Smooth muscle cell (in vitro differentiated cells): Measurements from ENCODE around the gene PCNX2. TPM values are rescaled to one million over a fixed set of nuclear protein-coding genes. Genes with fewer than 3 reads are reported as not detected.

Source experiments
- DNase-seq: peaks from one replicate; lab custom pipeline; 2025; ENCODE audit not compliant: unreplicated experiment; lab: John Stamatoyannopoulos, UW
- H2AFZ ChIP-seq: fragments of 200-600 bp; sonication (generic); 2 replicates; pipeline ENCODE4 v1.6.0; 2016; ENCODE audit warnings: antibody characterized with exemption, low read depth, mild to moderate bottlenecking
- H3F3A ChIP-seq: fragments of 200-600 bp; sonication (generic); 2 replicates; pipeline ENCODE4 v1.6.0; 2017; ENCODE audit warnings: antibody characterized with exemption, low read depth
- H3K27ac ChIP-seq: fragments of 200-600 bp; sonication (generic); 2 replicates; pipeline ENCODE4 v1.5.1; 2016; ENCODE audit warnings: low read depth, mild to moderate bottlenecking
- H3K27me3 ChIP-seq: fragments of 200-600 bp; sonication (generic); 2 replicates; pipeline ENCODE4 v1.6.1; 2016; ENCODE audit warnings: low read depth, mild to moderate bottlenecking
- H3K36me3 ChIP-seq: fragments of 200-600 bp; sonication (generic); 2 replicates; pipeline ENCODE4 v1.5.1; 2016; ENCODE audit warnings: low read depth
- H3K4me1 ChIP-seq: fragments of 200-600 bp; sonication (generic); 2 replicates; pipeline ENCODE4 v1.5.1; 2016; ENCODE audit warnings: low read depth
- H3K4me2 ChIP-seq: fragments of 200-600 bp; sonication (generic); 2 replicates; pipeline ENCODE4 v1.6.0; 2016; ENCODE audit warnings: mild to moderate bottlenecking
- H3K4me3 ChIP-seq: fragments of 200-600 bp; sonication (generic); 2 replicates; pipeline ENCODE4 v1.5.1; 2016; ENCODE audit warnings: mild to moderate bottlenecking
- H3K79me2 ChIP-seq: fragments of 200-600 bp; sonication (generic); 2 replicates; pipeline ENCODE4 v1.6.0; 2016; ENCODE audit warnings: low read depth, mild to moderate bottlenecking
- H3K9ac ChIP-seq: fragments of 200-600 bp; sonication (generic); 2 replicates; pipeline ENCODE4 v1.6.0; 2016; ENCODE audit warnings: low read depth
- H3K9me3 ChIP-seq: fragments of 200-600 bp; sonication (generic); replicated peaks from 2 replicates; pipeline ENCODE4 v1.5.1; 2016; ENCODE audit warnings: low read depth
- H4K20me1 ChIP-seq: fragments of 200-600 bp; sonication (generic); 2 replicates; pipeline ENCODE4 v1.6.0; 2016; ENCODE audit warnings: low read depth
- WGBS: methylation state at CpG from one replicate; pipeline ENCODE4 v1.1.7; 2016; ENCODE audit warnings: low lambda C conversion rate; 5-methylcytosine and 5-hydroxymethylcytosine counted together
- polyA plus RNA-seq: library from polyadenylated mRNA; unstranded; fragments of >200 nt; fragmentation: Nextera tagmentation; extraction: Ambion mirVana; gene quantifications from 2 replicates; pipeline ENCODE4 v1.2.1, GENCODE V29; 2016
- total RNA-seq: library from RNA; depleted of rRNA; stranded (reverse); fragments of >200 nt; gene quantifications from 2 replicates; pipeline ENCODE4 v1.2.3, GENCODE V29; 2014
- TF ChIP-seq, protein P1 (sequence below): fragments of 200-600 bp; sonication (generic); IDR thresholded peaks from 2 replicates; pipeline ENCODE4 v1.5.1; 2017; ENCODE audit warnings: borderline replicate concordance, mild to moderate bottlenecking, antibody characterized with exemption; ENCODE audit not compliant: insufficient read depth, poor library complexity, severe bottlenecking

PCNX2 gene
- total and polyA plus RNA-seq, 2 experiments from 2014 or later: 4.7 to 18.2 TPM

DNA sequence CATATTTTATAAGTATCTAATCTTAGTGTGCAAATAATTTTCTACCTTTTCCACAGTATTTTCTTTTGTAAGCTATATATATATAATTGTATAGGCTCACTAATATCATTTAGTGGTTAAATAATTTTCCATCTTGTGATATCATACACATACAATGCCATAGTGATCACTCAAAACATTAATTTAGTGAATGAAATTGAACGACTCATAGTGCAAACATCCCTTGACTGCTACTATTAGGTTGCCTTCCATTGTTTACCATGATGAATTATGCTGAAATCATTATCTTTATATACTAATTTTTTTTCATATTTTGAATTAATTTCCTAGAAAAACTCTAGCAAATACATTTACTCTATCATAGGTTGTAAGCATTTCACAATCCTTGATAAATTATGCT is 127.1 kb downstream of the PCNX2 start:
- WGBS: 93% methylated on average over 1 of the region's 1 CpG
- Histone ChIP-seq H3K36me3 (peaks cover 24% of the 10 kb centered on the region), H3K4me2 (no peak overlapping the region), H2AFZ (no peak overlapping the region), H3K27ac (no peak overlapping the region), H4K20me1 (no peaks in the 10 kb centered on the region), H3F3A (no peaks in the 10 kb centered on the region), H3K27me3 (no peaks in the 10 kb centered on the region), H3K9me3 (peaks cover 10% of the 10 kb centered on the region), H3K4me3 (no peak overlapping the region), H3K79me2 (no peaks in the 10 kb centered on the region), H3K9ac (no peak overlapping the region), H3K4me1 (no peaks in the 10 kb centered on the region)
- DNase-seq: no peak
- TF ChIP-seq, protein P1, sequence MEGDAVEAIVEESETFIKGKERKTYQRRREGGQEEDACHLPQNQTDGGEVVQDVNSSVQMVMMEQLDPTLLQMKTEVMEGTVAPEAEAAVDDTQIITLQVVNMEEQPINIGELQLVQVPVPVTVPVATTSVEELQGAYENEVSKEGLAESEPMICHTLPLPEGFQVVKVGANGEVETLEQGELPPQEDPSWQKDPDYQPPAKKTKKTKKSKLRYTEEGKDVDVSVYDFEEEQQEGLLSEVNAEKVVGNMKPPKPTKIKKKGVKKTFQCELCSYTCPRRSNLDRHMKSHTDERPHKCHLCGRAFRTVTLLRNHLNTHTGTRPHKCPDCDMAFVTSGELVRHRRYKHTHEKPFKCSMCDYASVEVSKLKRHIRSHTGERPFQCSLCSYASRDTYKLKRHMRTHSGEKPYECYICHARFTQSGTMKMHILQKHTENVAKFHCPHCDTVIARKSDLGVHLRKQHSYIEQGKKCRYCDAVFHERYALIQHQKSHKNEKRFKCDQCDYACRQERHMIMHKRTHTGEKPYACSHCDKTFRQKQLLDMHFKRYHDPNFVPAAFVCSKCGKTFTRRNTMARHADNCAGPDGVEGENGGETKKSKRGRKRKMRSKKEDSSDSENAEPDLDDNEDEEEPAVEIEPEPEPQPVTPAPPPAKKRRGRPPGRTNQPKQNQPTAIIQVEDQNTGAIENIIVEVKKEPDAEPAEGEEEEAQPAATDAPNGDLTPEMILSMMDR: no peak

DNA sequence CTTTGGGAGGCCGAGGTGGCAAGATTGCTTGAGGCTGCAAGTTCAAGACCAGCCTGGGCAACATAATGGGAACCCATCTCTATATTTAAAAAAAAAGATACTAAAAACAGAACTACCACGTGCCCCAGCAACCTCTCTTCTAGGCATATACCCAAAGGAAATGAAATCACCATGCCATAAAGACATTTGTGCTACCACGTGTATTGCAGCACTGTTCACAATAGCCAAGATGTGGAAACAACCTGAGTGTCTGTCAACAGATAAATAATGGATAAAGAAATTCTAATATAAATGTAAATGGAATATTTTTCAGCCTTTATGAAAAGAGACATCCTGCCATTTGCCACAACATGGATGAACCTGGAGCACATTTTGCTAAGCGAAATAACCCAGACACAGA is 128.6 kb downstream of the PCNX2 start:
- no peaks in the 10 kb centered on the region for H4K20me1 ChIP-seq
- TF ChIP-seq, protein P1: no peak
- H3K36me3 ChIP-seq: peaks cover 14% of the 10 kb centered on the region
- no peak overlapping the region for H3K4me2 ChIP-seq
- peaks cover 10% of the 10 kb centered on the region for H3K9me3 ChIP-seq
- H3K9ac ChIP-seq: no peak overlapping the region
- no peak for DNase-seq
- WGBS: 97% methylated on average over 4 of the region's 4 CpGs
- no peak overlapping the region for H3K27ac ChIP-seq
- H3F3A ChIP-seq: no peaks in the 10 kb centered on the region
- no peaks in the 10 kb centered on the region for H3K4me1 ChIP-seq
- H3K27me3 ChIP-seq: no peaks in the 10 kb centered on the region
- H3K79me2 ChIP-seq: no peaks in the 10 kb centered on the region
- H3K4me3 ChIP-seq: no peak overlapping the region
- no peak overlapping the region for H2AFZ ChIP-seq

DNA sequence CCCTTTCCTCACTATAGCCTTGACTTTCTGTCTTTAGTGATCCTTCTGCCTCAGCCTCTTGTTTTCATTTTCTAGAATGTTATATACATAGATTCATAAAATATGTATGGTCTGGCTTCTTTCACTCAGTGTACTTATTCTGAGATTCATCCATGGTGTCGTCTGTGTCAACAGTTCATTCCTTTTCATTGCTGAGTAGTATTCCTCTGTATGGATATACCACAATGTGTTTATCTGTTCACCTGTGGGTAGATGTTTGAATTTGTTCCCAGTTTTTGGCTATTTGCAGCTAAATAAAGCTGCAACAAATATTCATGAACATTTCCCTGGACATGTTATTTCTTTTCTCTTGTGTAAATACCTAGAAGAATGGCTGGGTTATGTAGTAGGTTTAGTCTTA is 131.8 kb downstream of the PCNX2 start:
- no peak overlapping the region for H3K4me3 ChIP-seq
- no peaks in the 10 kb centered on the region for H3K27me3 ChIP-seq
- no peaks in the 10 kb centered on the region for H3F3A ChIP-seq
- H3K9ac ChIP-seq: no peak overlapping the region
- no peak for DNase-seq
- H3K4me1 ChIP-seq: no peaks in the 10 kb centered on the region
- no peaks in the 10 kb centered on the region for H4K20me1 ChIP-seq
- H3K36me3 ChIP-seq: peaks cover 6% of the 10 kb centered on the region
- H2AFZ ChIP-seq: no peak overlapping the region
- no peak overlapping the region for H3K4me2 ChIP-seq
- WGBS: 97% methylated on average over 1 of the region's 1 CpG
- no peaks in the 10 kb centered on the region for H3K79me2 ChIP-seq
- TF ChIP-seq, protein P1: no peak
- peaks cover 10% of the 10 kb centered on the region for H3K9me3 ChIP-seq
- H3K27ac ChIP-seq: no peak overlapping the region

DNA sequence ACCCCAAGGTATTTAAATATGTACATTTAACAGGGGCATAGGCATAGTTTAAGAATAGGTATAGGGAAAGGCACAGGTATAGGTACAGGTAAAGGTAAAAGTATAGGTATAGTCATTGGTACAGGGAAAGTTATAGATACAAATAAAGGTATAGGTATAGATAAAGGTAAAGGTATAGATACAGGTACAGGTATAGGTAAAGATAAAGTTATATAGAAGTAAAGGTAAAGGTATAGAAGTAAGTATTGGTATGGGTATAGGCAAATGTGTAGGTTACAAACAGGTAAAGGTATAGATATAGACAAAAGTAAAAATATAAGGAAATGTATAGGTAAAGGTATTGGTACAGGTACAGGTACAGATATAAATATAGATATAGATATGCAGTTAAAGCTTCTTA is 137.2 kb downstream of the PCNX2 start:
- no peak overlapping the region for H3K4me2 ChIP-seq
- no peaks in the 10 kb centered on the region for H3K36me3 ChIP-seq
- H2AFZ ChIP-seq: no peak overlapping the region
- no peak overlapping the region for H3K9ac ChIP-seq
- H3K27ac ChIP-seq: no peak overlapping the region
- no peak overlapping the region for H3K4me3 ChIP-seq
- no peaks in the 10 kb centered on the region for H3K79me2 ChIP-seq
- H3K27me3 ChIP-seq: no peaks in the 10 kb centered on the region
- H3K9me3 ChIP-seq: no peaks in the 10 kb centered on the region
- TF ChIP-seq, protein P1: no peak
- H3K4me1 ChIP-seq: no peaks in the 10 kb centered on the region
- H3F3A ChIP-seq: no peaks in the 10 kb centered on the region
- H4K20me1 ChIP-seq: no peaks in the 10 kb centered on the region
- no peak for DNase-seq
